ENCODE data around the gene TTC24. TPM values are rescaled to one million over a fixed set of nuclear protein-coding genes. Genes with fewer than 3 reads are reported as not detected.

The TTC24 gene
- total and polyA plus RNA-seq, 10 of the 15 experiments (the other 5 are each of a cell fraction or from before 2014, with no cell fraction given) = 0.05 to 6.4 (median 2.9) TPM; not detected in 1

DNA sequence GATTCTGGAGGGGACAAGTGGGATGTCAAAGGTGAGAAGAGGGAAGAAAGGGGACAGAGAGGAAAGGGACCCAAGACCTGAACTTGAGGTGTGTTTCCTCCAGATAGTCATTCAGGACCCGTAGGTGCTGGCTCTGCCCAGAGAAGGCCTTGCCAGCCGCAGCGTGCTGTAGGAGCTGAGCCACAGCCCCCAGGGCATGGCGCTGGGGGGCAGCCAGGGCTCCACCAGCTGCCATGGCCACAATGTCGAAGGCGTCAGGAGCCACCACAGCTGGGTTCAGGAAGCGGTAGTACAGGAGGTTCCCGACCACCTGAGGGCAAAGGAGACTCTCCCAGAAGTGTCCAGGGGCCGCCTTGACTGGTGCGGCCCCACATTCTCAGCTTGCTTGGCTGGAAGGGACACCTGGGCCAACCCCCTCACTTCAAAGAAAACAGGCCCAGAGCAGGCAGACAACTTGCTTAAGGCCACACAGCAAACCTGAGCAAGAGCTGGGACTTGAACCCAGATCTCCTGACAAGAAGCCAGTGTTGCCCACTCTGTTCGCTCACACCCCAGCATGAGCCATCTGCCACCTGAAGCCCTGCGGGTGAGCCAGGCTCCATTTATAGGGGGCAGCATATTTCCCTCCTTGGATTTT lies 45.0 kb upstream of the TTC24 start (continued):
- TF ChIP-seq, protein P1, sequence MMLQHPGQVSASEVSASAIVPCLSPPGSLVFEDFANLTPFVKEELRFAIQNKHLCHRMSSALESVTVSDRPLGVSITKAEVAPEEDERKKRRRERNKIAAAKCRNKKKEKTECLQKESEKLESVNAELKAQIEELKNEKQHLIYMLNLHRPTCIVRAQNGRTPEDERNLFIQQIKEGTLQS (IDR thresholded peaks at IDR 0.05; ENCODE audit: borderline replicate concordance, extremely low read depth, low read depth, low read length) = no peak
- TF ChIP-seq ZNF274 (IDR thresholded peaks at IDR 0.05; ENCODE audit: insufficient read depth, insufficient read length) (no peak), RAD21 (IDR thresholded peaks at IDR 0.05; ENCODE audit: insufficient read depth, low read depth, low read length) (no peak), ZNF384 (IDR thresholded peaks at IDR 0.05; ENCODE audit: borderline replicate concordance, low read depth, low read length) (no peak), ETV6 (conservative IDR thresholded peaks at IDR 0.05 in 1 of 2, IDR thresholded peaks at IDR 0.05 in 1 of 2; ENCODE audit: borderline replicate concordance in 1 of 2, low read depth in 1 of 2) (no peak), BHLHE40 (IDR thresholded peaks at IDR 0.05; ENCODE audit: borderline replicate concordance in 1 of 2, low read depth in 2 of 2, low read length in 1 of 2) (no peak)
- TF ChIP-seq, protein P2, sequence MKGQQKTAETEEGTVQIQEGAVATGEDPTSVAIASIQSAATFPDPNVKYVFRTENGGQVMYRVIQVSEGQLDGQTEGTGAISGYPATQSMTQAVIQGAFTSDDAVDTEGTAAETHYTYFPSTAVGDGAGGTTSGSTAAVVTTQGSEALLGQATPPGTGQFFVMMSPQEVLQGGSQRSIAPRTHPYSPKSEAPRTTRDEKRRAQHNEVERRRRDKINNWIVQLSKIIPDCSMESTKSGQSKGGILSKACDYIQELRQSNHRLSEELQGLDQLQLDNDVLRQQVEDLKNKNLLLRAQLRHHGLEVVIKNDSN (IDR thresholded peaks at IDR 0.05; ENCODE audit: borderline replicate concordance, extremely low read length, insufficient read depth, low read depth, low read length) = no peak

DNA sequence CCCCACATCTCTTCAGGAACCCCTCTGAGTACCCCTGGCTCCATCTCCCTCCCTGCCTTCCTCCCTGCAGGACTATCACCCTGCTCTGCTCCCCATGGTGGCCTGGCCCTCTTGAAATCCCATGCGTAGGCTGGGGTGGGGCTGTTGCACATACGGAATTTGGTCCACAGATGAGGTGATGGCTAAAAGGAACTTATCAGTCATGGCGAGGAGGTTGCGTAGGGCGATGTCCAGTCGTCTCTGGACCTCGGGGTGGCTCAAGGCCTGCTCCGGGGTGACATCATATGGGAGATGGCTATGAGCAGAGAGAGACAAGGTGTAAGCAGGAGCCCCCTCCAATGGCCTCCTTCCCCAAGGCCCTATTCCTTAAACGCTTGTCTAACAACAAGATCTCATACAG lies 42.5 kb upstream of the TTC24 start:
- Histone ChIP-seq H3K27ac (ENCODE audit: control insufficient read depth, insufficient read depth) (no peak overlapping the region), H4K20me1 (ENCODE audit: control insufficient read depth, insufficient read depth) (no peaks in the 10 kb centered on the region), H3K4me3 (no peak overlapping the region), H3K79me2 (ENCODE audit: control insufficient read depth, insufficient read depth, low read length) (no peaks in the 10 kb centered on the region), H3K27me3 (replicated peaks in 1 of 2; ENCODE audit: control insufficient read depth in 2 of 2, insufficient read depth in 2 of 2, low read length in 1 of 2) (no peaks in the 10 kb centered on the region), H2AFZ (ENCODE audit: control insufficient read depth, low read depth, low read length) (no peak overlapping the region), H3K4me1 (ENCODE audit: control insufficient read depth, insufficient read depth, low read length) (no peaks in the 10 kb centered on the region), H3K9ac (ENCODE audit: control insufficient read depth, insufficient read depth, low read length) (no peak overlapping the region), H3K36me3 (ENCODE audit: control insufficient read depth in 2 of 2, insufficient read depth in 2 of 2, low read length in 1 of 2) (no peaks in the 10 kb centered on the region; a peak in 2 of 4 replicates), H3K9me3 (replicated peaks; ENCODE audit: control insufficient read depth, insufficient read depth, low read length) (no peaks in the 10 kb centered on the region), H3K4me2 (ENCODE audit: control insufficient read depth, insufficient read depth) (no peak overlapping the region)
- WGBS (ENCODE audit: insufficient coverage, insufficient replicate concordance, low lambda C conversion rate, missing lambda C conversion rate) = 84% methylated on average over 9 of the region's 9 CpGs
- ATAC-seq (no peak), FAIRE-seq (no peak), DNase-seq (ENCODE audit: low read depth, low spot score) (no peak)
- no peak for TF ChIP-seq SP1 (IDR thresholded peaks at IDR 0.05; ENCODE audit: low read depth, low read length)
- TF ChIP-seq, protein P3, sequence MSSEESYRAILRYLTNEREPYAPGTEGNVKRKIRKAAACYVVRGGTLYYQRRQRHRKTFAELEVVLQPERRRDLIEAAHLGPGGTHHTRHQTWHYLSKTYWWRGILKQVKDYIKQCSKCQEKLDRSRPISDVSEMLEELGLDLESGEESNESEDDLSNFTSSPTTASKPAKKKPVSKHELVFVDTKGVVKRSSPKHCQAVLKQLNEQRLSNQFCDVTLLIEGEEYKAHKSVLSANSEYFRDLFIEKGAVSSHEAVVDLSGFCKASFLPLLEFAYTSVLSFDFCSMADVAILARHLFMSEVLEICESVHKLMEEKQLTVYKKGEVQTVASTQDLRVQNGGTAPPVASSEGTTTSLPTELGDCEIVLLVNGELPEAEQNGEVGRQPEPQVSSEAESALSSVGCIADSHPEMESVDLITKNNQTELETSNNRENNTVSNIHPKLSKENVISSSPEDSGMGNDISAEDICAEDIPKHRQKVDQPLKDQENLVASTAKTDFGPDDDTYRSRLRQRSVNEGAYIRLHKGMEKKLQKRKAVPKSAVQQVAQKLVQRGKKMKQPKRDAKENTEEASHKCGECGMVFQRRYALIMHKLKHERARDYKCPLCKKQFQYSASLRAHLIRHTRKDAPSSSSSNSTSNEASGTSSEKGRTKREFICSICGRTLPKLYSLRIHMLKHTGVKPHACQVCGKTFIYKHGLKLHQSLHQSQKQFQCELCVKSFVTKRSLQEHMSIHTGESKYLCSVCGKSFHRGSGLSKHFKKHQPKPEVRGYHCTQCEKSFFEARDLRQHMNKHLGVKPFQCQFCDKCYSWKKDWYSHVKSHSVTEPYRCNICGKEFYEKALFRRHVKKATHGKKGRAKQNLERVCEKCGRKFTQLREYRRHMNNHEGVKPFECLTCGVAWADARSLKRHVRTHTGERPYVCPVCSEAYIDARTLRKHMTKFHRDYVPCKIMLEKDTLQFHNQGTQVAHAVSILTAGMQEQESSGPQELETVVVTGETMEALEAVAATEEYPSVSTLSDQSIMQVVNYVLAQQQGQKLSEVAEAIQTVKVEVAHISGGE (CRISPR knock-in tag; IDR thresholded peaks at IDR 0.05) = no peak
- TF ChIP-seq, protein P4, sequence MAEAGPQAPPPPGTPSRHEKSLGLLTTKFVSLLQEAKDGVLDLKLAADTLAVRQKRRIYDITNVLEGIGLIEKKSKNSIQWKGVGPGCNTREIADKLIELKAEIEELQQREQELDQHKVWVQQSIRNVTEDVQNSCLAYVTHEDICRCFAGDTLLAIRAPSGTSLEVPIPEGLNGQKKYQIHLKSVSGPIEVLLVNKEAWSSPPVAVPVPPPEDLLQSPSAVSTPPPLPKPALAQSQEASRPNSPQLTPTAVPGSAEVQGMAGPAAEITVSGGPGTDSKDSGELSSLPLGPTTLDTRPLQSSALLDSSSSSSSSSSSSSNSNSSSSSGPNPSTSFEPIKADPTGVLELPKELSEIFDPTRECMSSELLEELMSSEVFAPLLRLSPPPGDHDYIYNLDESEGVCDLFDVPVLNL (IDR thresholded peaks at IDR 0.05; ENCODE audit: low read depth, low read length) = no peak
- intact Hi-C loops (cut with micrococcal nuclease; ENCODE audit: unreplicated experiment) = no loop called here
- ChIA-PET CTCF (interaction anchor here (0.9 kb wide), 1 partner anchor 80 kb away, joined by 3 read pairs; no protein-coding TSS in a partner anchor), RAD21 (ENCODE audit: unreplicated experiment) (no interaction called here), SMC1A (ENCODE audit: uncharacterized antibody, unreplicated experiment) (interaction anchor here (1.1 to 1.9 kb wide), 3 partner anchors 12 to 56 kb away, joined by 3 to 11 read pairs (median 4); no protein-coding TSS in a partner anchor), POLR2A (interaction anchor here (1.6 kb wide), 1 partner anchor 46 kb away, joined by 3 read pairs; no protein-coding TSS in a partner anchor)
- no TSS peak for BruUV-seq (replicated peaks)
- in situ Hi-C loops (cut with MboI) = no loop called here

All from GM12878 (cell line).